Measurements from ENCODE around the gene MCC. TPM values are rescaled to one million over a fixed set of nuclear protein-coding genes. Genes with fewer than 3 reads are reported as not detected.
A peak's percentile ranks its signal among the peaks of the same experiment; 100 is the strongest.

MCC gene
- total RNA-seq, 6 donors from 2014 or later, result 12.1 to 67.1 (median 21.3) TPM

GRCh38 chr5:113268232-113268631 lies 220.0 kb downstream of the MCC start:
- TF ChIP-seq POLR2A (IDR thresholded peaks at IDR 0.05) (no peak), POLR2AphosphoS5 (IDR thresholded peaks at IDR 0.05) (no peak), EP300 (IDR thresholded peaks at IDR 0.05) (no peak)
- TF ChIP-seq, protein P1, sequence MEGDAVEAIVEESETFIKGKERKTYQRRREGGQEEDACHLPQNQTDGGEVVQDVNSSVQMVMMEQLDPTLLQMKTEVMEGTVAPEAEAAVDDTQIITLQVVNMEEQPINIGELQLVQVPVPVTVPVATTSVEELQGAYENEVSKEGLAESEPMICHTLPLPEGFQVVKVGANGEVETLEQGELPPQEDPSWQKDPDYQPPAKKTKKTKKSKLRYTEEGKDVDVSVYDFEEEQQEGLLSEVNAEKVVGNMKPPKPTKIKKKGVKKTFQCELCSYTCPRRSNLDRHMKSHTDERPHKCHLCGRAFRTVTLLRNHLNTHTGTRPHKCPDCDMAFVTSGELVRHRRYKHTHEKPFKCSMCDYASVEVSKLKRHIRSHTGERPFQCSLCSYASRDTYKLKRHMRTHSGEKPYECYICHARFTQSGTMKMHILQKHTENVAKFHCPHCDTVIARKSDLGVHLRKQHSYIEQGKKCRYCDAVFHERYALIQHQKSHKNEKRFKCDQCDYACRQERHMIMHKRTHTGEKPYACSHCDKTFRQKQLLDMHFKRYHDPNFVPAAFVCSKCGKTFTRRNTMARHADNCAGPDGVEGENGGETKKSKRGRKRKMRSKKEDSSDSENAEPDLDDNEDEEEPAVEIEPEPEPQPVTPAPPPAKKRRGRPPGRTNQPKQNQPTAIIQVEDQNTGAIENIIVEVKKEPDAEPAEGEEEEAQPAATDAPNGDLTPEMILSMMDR (IDR thresholded peaks at IDR 0.05), result no peak
- H3K36me3 ChIP-seq, result no peaks in the 10 kb centered on the region
- H3K4me1 ChIP-seq, result peaks cover 0 to 6% (median 2%) of the 10 kb centered on the region in 4 donors
- DNase-seq (no peak), ATAC-seq (ENCODE audit: low FRiP score in 2 of 2) (no peak)
- WGBS, 2 donors, result 91 to 92% methylated on average over 4 of the region's 4 CpGs
- no peaks in the 10 kb centered on the region for H3K27me3 ChIP-seq
- H3K9me3 ChIP-seq, result no peaks in the 10 kb centered on the region
- H3K27ac ChIP-seq, result no peak overlapping the region
- H3K4me3 ChIP-seq, result no peak overlapping the region

GRCh38 chr5:113267361-113267900 lies 220.8 kb downstream of the MCC start:
- no peaks in the 10 kb centered on the region for H3K27me3 ChIP-seq
- ATAC-seq (ENCODE audit: low FRiP score in 2 of 2) (no peak), DNase-seq (no peak)
- H3K36me3 ChIP-seq, result no peaks in the 10 kb centered on the region
- WGBS, 2 donors, result 90% methylated on average over 6 of the region's 6 CpGs
- no peak overlapping the region for H3K27ac ChIP-seq
- H3K9me3 ChIP-seq, result no peaks in the 10 kb centered on the region
- H3K4me3 ChIP-seq, result no peak overlapping the region
- peaks cover 0 to 6% (median 2%) of the 10 kb centered on the region in 4 donors for H3K4me1 ChIP-seq
- TF ChIP-seq POLR2A (IDR thresholded peaks at IDR 0.05), result no peak
- TF ChIP-seq, protein P1 (IDR thresholded peaks at IDR 0.05), result no peak
- no peak for TF ChIP-seq POLR2AphosphoS5 (IDR thresholded peaks at IDR 0.05)
- TF ChIP-seq EP300 (IDR thresholded peaks at IDR 0.05), result no peak

- H3K27ac ChIP-seq, result no peak overlapping the region
- H3K36me3 ChIP-seq, result no peaks in the 10 kb centered on the region
- DNase-seq, result no peak
- WGBS, 2 donors, result 72 to 83% methylated on average over 3 of the region's 3 CpGs
- no peak for TF ChIP-seq EP300 (IDR thresholded peaks at IDR 0.05)
- no peak for TF ChIP-seq POLR2A (IDR thresholded peaks at IDR 0.05)
- TF ChIP-seq, protein P1 (IDR thresholded peaks at IDR 0.05), result no peak
- no peak for TF ChIP-seq POLR2AphosphoS5 (IDR thresholded peaks at IDR 0.05)
- no peaks in the 10 kb centered on the region for H3K9me3 ChIP-seq
- H3K4me1 ChIP-seq, result peaks cover 0 to 6% (median 2%) of the 10 kb centered on the region in 4 donors
- no peak overlapping the region for H3K4me3 ChIP-seq
- no peaks in the 10 kb centered on the region for H3K27me3 ChIP-seq
- ATAC-seq (ENCODE audit: low FRiP score in 2 of 2), result no peak
Observed at GRCh38 chr5:113266913-113267227, 221.4 kb downstream of the MCC start.

DNA sequence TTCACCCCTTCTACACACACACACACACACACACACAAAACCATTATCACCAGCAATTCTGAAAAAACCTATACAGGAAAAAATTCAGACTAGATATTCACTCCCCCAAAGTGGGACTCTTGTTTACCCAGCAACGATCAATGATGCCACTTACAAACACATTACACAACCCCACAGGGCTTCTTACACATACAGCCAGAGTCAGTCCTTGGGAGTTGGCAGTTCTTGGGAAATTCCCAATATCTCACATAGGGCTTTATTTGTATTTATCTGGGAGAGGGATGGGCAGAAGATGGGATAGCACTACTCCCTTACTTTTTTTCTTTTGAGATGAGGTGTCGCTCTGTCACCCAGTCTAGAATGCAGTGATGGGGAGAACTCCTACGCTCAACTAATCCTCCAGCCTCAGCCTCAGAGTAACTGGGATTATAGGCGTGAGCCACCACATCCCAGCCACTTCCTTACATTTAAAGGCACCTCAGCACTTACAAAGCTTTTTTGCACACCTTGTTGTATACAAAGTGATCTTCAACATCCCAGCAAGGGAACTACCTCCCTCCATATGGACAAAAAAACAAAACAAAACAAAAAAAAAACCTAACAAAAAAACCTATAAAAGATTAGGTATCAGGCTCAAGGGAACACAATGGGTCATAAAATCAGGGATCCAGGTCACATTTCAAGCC lies 221.9 kb downstream of the MCC start:
- WGBS, 2 donors, result 81 to 85% methylated on average over 4 of the region's 4 CpGs
- Histone ChIP-seq H3K4me1 (peaks cover 0 to 6% (median 2%) of the 10 kb centered on the region in 4 donors), H3K4me3 (no peak overlapping the region), H3K9me3 (no peaks in the 10 kb centered on the region), H3K27me3 (no peaks in the 10 kb centered on the region), H3K36me3 (no peaks in the 10 kb centered on the region), H3K27ac (no peak overlapping the region)
- DNase-seq (no peak), ATAC-seq (ENCODE audit: low FRiP score in 2 of 2) (peak in 1 of 2 donors; percentile 12)
- TF ChIP-seq EP300 (IDR thresholded peaks at IDR 0.05), result no peak
- TF ChIP-seq POLR2A (IDR thresholded peaks at IDR 0.05), result no peak
- TF ChIP-seq, protein P1 (IDR thresholded peaks at IDR 0.05), result no peak
- TF ChIP-seq POLR2AphosphoS5 (IDR thresholded peaks at IDR 0.05), result no peak

DNA sequence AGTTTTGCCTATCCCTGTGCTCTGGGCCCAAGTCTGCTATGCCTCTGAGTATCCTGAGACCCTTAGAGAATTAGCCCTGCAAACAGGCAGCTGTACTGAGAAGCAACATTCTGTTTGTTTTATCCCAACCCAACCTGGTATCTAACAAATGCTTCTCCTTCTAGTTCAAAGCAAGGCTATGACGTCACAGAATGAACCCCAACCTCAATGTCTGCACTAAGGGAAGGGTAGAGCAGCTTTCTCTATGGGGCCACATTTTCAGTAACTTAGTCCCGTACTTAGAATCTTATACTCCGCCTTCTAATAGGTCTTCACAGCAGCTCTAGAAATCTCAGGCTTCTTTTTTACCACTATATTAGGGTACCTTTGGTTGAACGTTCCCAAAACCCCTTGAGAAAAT lies 223.1 kb downstream of the MCC start:
- DNase-seq (no peak), ATAC-seq (ENCODE audit: low FRiP score in 2 of 2) (no peak)
- H3K27ac ChIP-seq, result no peak overlapping the region
- H3K4me3 ChIP-seq, result no peak overlapping the region
- WGBS, 2 donors, result 92 to 95% methylated on average over 4 of the region's 4 CpGs
- TF ChIP-seq EP300 (IDR thresholded peaks at IDR 0.05), result no peak
- no peak for TF ChIP-seq POLR2A (IDR thresholded peaks at IDR 0.05)
- TF ChIP-seq, protein P1 (IDR thresholded peaks at IDR 0.05), result no peak
- no peak for TF ChIP-seq POLR2AphosphoS5 (IDR thresholded peaks at IDR 0.05)
- H3K27me3 ChIP-seq, result no peaks in the 10 kb centered on the region
- H3K4me1 ChIP-seq, result peaks cover 0 to 6% (median 0%) of the 10 kb centered on the region in 4 donors
- H3K36me3 ChIP-seq, result no peaks in the 10 kb centered on the region
- no peaks in the 10 kb centered on the region for H3K9me3 ChIP-seq

Data from upper lobe of left lung (tissue), 6 donors.